Right renal cortex interstitium (tissue), 3 donors: ENCODE data around the gene CDH13. TPM values are rescaled to one million over a fixed set of nuclear protein-coding genes. Genes with fewer than 3 reads are reported as not detected.

ENCODE experiments used
- DNase-seq, 3 donors: peaks; one replicate each; pipeline ENCODE4 v3.0.0-alpha.2; 2013; ENCODE audit warnings: low read depth in 3 of 3, low spot score in 2 of 3
- polyA plus RNA-seq, 3 donors: library from polyadenylated mRNA; unstranded; fragments of 120-200 nt; gene quantifications; one replicate each; pipeline ENCODE4 v1.2.1, GENCODE V29; 2013; ENCODE audit not compliant: insufficient read length in 3 of 3

Gene CDH13
- polyA plus RNA-seq, 3 donors, result 9.4 to 16.2 (median 14.7) TPM

DNA sequence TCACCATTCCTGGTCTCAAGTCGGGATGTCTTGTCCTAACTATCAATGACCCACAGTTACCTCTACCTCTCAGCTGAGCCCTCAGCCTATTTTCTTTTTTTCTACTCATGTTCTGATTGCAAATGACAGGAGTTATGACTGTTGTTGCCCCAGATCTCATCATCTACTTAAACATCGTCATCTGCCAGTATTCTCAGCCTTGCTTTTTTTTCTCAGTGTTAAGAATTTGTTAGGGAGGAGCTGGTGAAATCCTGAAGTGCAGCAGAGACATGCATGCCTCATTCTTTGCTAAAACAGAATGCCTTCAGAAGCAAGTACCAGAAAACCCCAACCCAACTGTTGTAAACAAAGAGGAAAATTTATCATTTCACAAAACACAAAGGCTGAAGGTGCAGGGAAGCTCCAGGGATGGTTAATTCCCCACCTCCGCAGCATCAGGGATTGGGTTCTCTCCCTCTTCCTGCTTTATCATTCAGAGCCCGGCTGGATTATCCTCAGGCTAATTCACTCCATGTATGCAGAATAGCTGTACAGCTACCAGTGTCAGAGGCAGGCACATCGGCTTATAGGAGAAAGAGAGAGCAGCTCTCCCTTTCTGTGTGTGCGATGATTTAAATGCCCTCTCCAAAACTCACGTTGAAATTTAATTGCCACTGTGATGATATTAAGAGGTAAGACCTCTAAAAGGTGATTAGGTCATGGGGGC lies 640.2 kb downstream of the CDH13 start:
- DNase-seq, result no peak

DNA sequence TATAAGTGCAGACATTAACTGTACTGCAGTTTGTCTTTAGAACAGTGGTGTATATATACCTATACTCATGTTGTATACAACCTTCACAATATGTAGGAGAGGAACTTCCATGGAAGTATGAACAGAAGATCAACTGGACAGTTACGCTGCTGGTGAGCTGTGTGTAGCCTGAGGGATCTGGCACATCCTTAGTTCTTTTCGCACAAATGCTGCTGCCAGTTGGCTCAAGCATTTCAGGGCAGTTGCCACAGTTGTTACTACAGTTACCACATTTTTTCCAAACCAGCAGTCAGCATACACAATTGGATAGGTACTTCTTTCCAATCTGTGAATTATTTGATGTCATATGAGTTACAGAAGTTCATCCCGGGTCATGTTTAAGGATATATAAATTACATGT lies 641.4 kb downstream of the CDH13 start:
- DNase-seq, result no peak

DNA sequence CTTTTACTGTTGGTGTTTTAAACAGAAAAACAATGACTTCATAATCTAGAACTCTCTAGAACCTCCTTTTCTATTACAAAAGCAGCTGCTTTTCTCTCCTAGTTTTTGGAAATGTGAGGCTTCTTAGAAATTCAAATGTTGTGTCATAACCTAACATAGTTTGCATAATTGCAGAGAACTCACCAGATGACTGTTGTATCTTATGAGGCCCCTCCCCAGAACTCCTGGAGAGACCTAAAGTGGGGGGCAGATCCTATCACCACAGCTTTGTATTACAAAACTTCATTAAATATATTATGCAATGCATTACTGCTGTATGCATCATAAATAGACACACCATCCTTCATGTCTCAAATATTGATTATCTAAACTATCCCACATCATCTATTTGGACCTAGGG lies 642.3 kb downstream of the CDH13 start:
- no peak for DNase-seq

DNA sequence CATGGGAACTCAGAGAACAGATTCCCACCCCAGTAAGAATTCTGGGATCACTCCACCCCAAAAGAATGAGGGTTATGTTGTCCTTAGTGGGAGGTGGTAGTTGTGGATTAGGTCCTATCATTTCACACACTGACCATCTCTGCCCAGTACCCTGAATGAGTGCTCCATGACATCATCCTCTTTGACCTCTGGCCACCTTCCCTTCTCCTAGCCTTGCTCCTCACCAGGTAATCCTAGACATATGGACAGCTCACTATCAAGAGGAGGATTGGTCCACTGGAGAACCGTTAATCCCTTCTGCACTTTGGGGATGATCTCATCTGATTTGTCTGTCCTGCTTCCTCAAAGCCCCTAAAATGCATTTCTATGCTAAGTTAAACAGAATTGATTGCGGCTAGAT lies 642.8 kb downstream of the CDH13 start:
- no peak for DNase-seq

DNA sequence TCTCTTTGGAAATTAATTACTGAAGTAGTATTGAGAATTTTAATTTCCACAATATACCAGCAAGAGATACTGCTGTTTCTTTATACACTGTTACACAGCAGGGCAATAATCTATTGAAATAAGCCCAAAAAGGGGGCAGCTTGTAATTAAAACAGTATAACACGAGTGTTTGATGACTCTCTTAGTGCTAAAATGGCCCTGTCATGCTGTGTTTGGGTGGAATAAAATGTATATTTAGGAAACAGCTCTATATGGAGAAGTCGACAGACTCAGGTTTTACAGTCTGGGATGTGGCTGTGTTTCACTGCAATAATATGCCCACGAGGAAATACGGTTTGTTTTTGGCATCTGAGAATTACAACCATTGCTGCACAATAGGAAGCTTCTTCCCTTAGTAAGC lies 643.3 kb downstream of the CDH13 start:
- no peak for DNase-seq

DNA sequence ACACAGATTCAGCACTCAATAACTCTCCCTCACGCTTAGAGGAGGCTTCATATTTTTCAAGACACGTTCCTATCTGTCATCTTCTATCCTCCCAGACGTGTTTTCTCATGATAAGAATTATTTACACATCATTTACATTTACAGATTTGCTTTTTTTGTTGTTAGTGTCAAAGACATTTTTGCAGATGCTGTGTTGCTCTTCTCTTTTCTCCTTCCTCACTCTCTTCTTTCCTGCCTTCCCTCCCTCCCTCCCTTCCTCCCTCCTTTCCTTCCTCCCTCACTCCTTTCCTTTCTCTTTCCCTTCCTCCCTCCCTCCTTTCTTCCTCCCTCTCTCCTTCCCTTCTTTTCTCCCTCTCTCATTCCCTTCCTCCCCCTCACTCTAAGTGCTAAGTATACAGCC lies 643.9 kb downstream of the CDH13 start:
- DNase-seq, result no peak

DNA sequence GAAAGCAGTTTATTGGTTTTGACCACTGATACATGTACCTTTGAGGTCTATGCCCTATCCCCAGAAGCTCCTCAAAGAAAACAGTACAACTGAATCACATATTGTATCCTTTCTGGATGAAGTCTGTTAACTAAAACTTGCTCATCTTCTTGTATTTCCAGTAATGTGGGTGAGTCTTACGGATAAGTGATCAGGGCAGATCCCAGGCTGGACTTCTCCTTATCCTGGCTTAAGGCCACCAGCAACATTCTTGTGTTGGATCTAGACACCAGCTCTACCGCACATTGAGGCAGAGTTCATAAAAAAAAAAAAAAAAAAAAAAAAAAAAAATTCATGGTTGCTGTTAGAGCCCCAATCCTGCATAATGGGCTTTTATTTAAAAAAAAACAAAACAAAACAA lies 644.4 kb downstream of the CDH13 start:
- DNase-seq, result no peak

DNA sequence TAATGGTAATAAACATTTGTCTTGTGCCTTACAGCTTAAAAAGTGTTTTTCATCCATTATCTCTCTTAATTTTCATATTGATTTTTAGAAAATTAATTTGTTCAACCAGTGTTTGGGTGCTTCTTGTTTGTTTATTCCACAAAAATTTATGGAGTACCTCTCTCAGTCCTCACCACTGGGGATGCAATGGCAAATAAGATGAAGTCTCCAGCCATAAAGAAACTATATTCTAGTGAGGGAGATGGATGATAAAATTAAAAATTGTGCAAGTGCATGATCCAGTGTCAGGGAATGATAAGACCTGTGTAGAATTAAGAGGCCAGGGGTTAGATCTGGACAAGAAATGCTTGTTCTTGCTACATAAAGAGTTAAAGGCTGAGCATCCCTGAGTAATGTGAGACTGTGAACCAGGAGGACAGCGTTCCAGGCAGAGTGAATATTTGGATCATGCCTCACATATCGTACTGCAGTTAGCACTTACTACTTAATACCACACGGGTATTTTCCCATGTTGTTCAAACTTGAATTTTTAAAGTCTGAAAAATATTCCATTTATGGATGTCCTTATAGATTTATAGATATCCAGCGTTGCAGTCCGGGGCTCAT lies 645.3 kb downstream of the CDH13 start:
- no peak for DNase-seq

DNA sequence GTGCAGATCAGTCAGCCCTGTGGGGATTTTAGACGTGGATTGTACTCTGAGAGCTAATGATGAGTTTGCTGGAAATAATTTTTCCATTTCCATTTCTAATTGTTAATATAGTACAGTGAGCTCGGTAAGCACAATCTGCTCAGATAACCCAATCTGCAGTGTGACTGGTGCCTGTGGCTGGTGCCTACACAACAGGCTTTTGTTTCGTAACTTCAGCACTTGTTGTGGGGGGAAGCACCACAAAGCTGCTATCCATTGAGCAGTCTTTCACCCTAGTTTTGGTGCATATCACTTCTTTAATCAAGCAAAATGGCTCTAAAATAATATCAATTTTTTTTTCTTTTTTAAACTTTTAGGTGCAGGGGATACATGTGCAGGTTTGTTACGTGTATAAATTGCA lies 646.1 kb downstream of the CDH13 start:
- DNase-seq, result no peak

DNA sequence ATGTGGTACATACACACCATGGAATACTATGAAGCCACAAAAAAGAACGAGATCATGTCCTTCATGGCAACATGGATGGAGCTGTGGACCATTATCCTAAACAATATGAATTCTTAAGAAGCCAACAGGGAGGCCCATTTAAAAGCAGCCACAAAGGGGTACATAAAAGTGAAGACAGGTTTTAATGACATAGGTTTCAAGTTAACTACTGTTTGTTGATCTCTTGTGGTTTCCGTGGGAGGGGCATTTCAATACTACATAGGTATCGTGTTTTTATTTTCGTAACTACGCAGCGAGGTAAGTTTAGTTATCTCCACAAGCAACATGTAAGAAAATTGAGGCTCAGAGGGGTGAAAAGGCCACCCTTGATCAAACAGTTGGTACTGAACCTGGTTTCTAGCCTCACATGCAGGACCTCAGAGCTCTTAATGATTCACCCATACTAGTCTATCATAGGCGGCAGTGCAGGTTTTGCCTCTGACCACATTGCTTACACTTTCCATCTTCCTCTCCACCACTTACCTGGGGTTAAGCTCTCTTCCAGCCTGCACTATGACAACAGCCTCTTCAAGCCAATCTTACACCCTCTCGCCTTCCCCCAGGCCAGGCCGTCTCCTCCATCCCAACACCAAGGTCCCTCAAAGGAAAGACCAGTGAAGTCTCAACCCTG lies 646.9 kb downstream of the CDH13 start:
- no peak for DNase-seq

DNA sequence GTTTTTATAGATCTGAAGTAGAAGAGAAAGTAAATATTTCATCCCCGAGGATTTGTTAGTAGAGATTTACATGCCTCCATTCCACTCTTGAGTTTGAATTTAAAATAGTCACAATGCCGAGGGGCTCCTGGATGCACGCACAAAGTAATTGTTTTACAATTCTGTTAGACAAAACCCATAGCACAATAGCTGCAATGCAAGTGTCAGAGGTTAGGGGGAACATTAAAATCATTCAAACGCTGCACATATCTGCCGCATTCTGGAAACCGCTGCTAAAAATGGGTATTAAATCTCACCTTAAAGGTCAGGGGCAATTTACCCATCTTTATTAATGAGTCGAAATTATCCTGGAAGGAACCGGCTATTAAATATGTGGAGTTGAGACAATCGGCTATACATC lies 652.5 kb downstream of the CDH13 start:
- DNase-seq, result no peak

DNA sequence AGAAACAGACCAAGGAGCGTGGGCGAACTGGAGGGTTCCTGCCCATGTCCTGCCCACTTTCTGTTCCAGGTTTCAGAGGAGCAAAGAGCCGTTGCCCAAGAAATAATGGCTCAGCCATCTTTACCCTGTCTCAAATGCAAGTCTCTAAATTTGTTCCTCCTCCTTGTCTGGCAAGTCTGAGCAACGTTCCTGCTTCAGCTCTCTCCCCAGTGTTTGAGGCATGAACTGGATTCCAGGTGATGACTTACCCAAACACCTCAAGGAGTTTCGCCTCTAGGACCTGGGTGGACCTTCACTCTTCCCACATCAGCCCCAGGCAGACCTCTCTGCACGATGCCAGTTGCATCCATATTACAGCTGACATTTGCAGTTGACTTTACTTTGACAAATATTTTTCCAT lies 659.2 kb downstream of the CDH13 start:
- DNase-seq, result no peak

DNA sequence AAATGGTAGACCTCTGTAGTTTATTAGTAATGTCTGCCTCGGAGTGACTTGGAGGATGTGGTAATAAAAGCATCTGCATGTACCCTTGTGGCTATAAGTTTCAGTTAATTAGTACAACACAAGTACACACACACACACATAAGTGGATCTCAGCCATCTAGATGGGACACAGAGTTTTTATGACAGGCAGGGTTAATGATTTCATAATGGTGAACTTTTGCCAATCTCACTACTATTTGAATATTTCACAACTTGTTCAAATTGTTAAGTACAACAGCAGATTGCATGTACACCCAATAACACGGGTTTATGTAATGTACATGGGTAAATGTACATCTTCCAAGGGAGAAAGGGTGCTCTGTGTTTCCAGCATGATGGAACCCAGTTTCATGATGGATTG lies 669.7 kb downstream of the CDH13 start:
- DNase-seq, result no peak

DNA sequence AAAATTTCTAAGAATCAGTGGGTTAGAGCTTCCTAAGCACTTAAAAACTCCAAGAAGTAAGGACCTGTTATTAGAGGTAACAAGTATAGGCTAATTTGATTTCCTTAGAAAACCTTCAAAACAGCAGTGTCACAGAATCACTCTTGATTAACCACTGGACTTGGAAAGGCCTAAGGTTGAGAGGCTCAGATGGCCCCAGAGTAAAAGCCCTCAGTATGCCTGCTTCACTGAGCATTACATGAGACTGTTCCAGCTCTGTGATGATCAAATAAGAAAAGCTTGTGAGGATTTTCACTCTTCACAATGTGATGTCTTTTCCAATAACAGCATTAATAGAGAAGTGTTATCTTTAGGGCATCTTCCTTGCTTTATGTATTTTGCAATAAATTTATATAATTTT lies 671.8 kb downstream of the CDH13 start:
- no peak for DNase-seq

DNA sequence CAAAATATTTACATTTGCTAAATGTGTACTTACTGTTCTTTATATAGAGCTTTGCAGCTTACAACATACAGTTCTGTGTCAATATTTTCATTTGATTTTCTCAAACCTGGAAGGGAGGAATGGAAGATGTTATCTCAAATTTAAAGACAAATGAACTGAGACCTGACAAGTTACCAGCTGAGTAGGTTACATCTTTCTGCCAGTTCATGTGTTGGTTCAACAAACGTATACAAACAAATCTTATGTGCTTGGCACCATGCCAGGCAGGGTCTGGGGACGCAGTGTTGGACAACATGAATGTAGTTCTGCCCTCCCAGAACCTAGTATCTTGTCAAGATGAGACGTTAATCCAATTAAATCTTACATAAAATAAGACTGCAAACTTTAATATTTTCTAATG lies 673.6 kb downstream of the CDH13 start:
- DNase-seq, result no peak

DNA sequence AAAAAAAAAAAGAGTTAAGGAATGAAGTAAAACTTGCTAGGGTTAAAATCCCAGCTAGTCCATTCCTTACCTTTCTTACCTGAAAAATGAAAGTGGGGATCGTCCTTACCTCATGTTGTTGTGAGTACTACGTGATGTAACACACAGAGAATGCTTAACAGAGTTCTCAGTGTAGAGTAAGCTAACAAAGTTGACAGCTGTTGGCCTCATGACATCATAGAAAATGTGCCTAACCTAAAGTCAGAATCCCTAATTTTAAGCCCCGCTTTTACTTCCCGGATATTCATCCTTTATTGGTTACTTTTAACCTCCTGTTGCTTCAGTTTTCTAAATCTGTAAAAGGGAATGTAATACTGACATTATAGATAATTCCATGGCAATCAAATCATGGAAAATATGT lies 675.2 kb downstream of the CDH13 start:
- DNase-seq, result no peak

DNA sequence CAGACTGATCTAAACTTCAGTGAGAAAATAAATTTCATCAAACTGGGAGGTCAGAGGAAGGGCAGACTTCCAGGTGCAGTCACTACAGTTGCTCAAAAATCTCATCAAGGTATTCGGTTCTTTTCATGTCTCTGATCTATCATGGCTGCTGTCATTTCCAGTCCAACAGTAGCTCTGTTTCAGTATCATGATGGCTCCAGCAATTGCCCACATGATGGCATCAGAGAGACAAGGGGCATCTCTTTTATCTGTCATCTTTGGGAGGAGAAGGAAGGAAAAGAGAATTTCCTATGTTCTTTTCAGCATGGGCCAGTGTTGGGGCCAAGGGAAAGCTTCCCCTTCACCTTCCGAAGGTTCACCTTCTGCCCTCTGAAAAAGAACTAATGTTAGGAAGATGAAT lies 676.1 kb downstream of the CDH13 start:
- DNase-seq, result no peak

DNA sequence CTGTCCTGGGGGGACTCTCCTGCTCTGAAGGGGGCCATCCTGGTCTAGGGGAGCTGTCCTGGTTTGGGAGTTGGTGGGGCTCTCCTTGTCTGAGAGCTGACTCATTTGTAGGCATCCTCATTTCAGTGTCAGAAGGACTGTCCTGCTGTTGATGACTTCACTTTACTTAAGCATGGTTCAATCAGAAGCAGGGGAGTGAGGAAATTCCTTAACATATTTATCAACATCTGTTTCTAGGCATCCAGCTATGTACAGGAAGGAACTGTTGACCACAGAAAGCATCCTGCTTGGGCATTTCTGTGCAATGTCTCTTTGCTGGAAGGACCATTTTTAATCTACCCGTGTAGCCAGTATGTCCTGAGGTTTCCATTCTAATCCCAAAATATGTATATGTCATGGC lies 678.3 kb downstream of the CDH13 start:
- DNase-seq, result no peak

DNA sequence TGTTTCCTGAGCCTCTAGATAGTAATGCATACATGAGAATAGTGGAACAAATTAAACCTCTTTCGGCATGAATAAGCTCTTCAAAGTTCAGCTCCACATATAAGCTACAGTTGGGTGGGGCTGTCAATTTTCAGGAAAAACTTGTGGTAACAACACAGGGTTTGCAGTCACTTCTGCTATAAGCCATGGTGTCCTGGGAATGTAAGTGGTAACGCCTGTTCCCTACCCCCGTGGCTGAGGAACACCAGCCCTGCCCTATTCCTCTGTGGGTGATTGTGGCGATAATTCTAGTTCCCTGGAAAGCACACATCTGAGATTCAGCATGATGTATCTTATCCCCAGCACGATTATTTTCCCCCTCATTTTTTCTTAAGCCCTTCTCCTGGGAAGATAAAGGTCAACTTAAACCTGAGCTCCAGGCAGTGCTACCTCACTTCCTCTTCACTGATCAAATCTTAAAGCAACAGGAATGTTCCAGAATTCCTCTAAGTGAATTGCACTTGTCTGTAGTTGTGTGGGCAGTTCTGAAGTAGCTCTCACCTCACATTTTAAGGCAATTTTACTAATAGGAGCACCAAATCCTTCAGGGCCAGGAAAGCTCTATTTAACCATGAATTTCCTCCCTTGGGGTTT lies 680.3 kb downstream of the CDH13 start:
- no peak for DNase-seq

DNA sequence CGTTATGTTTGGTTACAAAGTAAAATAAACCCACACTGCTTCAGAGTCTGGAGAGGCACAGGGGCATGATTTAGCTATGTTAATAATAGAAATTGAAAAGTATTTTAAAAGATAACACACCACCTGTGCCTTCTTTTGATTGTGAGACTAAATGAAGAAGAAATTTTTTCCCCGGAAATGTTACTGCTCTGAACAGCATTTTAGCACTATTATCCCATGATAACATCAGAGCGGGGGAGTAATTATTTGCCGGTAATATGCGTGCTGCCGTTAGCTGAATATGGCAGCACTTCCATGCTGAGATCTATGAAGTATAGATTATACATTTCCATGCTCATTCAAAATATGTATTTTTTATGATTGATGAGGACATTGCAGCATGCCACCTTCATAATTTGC lies 680.8 kb downstream of the CDH13 start:
- DNase-seq, result no peak

DNA sequence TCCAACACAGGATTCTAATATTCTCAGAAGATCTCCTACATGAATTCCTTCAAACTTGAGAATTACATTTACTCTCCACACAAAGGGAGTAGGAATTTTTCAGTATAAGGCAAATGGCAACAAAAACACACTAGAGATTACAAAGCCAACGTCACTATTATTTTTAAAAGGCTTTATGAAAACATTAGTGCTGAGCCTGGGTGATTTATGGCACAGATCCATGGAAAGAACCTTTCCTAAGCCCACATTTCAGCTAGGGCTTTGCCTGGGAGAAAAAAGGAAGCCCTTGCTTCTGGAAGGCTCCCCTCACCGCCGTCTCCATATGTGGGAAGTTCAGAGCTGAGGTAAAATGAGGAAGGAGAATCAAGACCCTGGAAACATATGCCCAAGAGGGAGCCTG lies 681.6 kb downstream of the CDH13 start:
- DNase-seq, result no peak

DNA sequence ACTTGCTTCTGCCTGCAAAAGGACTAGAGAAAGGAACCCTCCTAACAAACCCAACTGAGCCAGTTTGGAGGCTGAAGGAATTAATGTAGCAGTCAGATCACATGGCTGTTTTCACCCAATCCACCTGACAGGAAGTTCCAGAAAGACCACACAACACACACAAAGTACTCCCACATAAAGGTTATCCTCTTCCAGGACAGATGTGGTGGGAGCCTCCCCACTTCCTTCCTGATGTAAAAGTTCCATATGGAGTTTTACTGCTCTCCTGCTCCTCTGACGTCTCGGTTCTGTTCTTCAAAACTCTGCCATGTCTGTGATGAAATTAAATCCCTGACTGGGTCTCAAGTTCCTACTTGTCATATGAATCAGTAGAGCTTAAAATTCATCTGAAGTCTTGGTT lies 684.0 kb downstream of the CDH13 start:
- no peak for DNase-seq
